ENCODE data around the gene DDAH1. TPM values are rescaled to one million over a fixed set of nuclear protein-coding genes. Genes with fewer than 3 reads are reported as not detected.

The DDAH1 gene
- polyA plus RNA-seq, 1 donor = 50.0 TPM

- DNase-seq = no peak
Observed at GRCh38 chr1:85325920-85326319, 139.0 kb downstream of the DDAH1 start.

DNA sequence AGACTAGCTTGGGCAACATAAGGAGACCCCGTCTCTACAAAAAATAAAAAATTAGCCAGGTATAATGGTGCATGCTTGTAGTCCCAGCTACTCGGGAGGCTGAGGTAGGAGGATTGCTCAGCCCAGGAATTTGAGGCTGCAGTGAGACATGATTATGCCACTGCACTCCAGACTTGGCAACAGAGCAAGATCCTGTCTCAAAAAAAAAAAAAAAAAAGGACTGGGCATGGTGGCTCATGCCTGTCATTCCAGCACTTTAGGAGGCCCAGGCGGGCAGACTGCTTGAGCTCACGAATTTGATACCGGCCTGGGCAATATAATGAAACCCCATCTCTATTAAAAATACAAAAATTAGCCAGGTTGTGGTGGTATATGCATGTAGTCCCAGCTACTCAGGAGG is 141.2 kb downstream of the DDAH1 start:
- no peak for DNase-seq

GRCh38 chr1:85322655-85323054 is 142.3 kb downstream of the DDAH1 start:
- DNase-seq = no peak

DNA sequence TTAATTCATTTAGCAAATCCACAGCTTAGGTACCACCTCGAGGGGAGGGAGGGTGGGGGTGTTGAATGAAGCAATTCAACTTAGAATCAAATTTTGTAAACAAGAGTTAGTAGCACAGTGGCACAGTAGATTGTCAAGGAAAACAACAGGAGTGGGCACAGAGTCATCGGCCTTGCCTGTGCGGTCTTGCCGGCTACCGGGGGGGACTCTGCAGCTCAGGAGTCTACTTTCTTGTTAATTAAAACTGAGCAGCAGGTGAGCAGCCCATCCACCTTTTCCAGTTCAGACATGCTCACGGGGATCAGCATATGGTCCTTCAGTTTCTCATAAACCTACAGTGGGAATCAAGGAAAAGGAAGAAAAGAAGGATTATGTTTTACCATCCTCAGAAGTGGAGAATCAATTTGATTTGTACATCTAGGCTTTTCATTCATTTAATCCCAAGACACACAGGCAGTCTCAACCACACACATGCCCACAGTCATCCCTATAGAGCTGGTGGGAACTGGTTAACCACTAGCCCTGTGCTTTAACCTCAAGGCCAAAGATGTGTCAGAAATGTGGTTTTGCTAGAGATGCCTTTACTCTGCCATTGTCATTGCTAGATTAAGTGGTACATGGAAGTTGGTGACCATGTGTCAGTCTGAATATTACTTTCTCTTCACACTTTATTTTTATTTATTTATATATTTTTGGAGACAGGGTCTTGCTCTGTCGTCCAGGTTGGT is 143.6 kb downstream of the DDAH1 start:
- no peak for DNase-seq

DNA sequence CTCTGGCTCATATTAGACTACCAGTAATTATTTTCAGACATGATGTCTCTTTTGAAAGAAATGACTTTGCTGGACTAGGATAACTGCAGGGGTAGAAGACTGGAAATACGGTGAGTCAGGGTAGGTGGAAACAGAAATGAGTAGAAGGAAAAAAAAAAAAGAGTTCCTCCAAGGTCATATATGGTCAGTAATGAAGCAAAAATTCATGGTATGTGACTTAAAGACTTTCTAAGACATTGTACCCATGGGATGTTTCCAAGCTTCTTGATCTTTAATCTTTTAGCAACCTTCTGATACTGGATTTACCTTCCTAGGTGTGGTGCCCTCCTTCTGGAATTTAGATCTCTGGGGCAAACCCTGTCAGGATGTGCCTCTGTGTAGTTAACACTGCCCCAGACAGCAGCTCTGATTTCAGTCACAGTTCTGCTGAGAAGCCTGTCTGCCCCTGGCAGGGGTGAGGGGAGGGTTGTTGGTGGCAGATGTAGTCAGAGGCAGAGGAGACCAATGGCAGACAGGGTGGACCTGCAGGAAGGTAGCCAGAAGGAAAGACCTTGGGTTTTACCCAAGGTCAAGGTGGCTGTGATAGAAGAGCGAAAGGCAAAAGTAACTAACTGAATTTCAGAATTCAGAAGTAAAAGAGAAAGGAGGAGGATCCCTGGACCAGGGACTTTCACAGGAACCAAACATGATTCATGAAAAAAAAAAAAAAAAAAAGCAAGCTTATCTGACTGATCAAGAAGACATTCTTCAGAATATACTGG is 144.4 kb downstream of the DDAH1 start:
- DNase-seq = no peak

GRCh38 chr1:85319931-85320330 is 145.0 kb downstream of the DDAH1 start:
- no peak for DNase-seq

DNA sequence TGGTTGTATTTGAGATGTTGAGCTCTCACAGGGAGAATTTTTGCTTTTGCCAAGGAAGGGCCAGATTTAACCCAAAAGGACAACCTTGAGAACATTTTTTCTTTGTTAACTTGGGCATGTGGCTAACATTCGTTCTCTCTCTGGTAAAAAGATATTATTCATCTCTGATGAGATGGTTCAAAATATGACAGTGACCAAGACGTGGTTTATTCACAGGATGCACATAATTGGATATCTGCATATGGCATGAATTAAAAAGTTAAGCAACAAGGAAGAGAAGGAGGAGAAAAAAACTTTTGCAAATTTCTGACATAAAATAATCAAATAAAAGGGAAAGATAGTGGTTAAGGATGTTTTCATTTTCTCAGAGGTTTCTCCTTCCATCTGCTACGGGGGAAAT is 145.5 kb downstream of the DDAH1 start:
- no peak for DNase-seq

GRCh38 chr1:85318217-85318616 is 146.7 kb downstream of the DDAH1 start:
- no peak for DNase-seq

DNA sequence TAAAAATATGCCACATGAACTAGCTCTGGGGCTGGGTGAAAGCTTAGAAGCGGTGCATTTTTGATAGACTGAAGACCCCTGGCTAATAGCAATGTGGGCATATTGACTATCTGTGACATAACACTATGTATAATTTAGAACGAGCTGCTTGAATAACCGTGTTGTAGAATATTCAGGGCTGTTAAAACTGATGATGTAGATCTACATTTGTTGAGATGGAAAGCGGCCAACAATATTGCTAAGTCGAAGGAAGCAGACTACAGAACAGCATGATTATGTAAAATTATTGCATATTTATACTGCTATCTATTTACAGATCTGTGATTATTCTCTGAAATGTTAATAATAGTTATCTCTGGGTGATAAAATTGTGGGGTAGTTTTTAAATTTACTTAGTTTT is 147.4 kb downstream of the DDAH1 start:
- no peak for DNase-seq

DNA sequence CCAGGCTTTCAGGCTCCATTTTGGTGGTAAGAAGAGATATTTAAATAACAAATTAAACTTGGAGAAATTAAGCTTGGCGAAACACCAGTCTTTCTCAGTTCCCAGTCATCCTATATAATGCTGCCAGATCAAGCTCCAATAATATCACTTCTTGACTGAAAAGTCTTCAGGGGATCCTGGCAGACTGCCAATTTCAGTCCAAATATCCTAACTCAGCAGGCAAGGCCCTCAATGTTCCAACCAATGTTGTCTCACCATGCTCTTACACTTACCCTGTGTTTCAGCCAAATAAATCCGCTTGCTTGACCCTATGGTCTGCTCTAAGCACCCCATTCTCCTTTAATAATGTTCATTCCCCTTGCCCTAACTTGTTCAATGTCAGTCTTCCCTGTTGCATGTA is 148.6 kb downstream of the DDAH1 start:
- no peak for DNase-seq

- no peak for DNase-seq
Observed at GRCh38 chr1:85315789-85316188, 149.2 kb downstream of the DDAH1 start.

DNA sequence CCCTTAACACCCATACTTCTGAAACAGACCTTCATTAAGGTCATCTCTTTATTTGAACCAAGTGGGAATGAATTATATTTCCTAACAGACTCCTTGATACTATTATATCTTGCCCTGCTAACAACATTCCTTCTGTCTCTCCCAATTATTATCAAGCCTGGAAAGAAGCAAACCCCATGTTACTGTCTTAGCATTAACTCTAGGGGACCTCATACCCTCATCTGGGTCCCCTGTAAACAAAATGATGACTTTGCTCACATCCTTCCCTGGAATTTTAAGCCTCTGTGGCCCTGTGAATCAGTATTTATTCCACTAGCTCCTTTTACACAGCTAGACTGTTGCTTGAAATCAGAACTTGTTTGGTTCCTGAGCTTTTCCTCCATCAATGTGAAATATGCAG is 150.2 kb downstream of the DDAH1 start:
- DNase-seq = no peak

GRCh38 chr1:85313888-85314696 is 150.9 kb downstream of the DDAH1 start:
- no peak for DNase-seq

DNA sequence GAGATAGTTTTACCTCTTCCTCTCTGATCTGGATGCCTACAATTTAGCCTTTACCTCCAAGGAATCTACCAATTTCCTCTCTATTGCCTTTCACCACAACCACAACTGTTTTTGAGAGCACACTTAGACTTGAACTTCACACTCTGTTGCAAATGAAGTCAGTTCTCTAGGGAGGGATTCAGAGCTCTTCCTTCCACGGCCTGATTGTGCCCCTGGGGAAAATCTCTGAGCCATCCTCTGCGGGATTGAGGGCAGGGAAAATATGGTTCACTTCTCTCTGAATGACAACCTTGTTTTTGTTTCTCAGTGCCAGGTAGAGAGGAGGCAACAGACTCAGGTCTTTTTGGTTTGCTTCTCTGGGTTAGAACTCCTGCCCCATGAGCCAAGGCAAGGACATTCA is 153.1 kb downstream of the DDAH1 start:
- no peak for DNase-seq

GRCh38 chr1:85308833-85309350 is 156.1 kb downstream of the DDAH1 start:
- DNase-seq = no peak

DNA sequence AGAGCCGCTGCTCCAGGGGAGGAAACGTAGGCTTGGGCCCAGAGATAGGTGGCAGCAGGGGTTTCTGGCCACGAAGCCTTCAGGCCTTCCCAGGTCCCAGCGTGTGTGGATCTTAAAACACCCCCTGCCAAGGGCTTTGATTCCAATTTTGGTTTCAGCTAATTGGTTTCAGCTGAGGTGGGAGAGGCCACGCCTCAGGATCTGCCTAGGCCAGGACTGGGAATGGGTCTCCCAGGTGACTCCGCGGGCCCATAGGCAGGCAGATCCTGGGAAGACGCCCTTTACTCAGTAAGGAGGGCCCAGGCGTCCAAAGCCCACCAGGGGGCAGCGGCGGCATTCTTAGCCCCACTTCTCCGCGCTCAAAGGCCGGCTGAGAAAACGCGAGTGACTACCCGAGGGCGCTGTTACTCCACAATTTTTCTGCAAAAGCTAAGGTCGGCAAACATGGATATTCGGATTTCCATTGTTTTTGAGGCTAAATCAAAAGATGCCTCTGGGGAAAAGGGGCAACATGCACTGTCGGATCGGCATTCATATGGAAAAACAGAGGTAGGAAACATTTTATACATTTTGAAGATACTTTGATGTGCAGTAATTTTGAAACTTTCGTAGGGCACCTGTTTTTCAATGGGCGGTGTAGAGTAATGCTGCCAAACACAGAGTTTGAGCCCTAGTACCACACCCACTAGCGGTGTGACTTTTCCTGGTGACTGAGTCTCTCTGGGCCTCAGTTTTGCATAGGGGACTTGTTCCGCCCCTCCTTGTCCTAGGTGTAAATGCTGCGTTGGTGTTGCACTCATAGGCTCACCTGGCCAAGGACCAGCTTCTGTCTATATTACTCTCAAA is 156.7 kb downstream of the DDAH1 start:
- DNase-seq = peak; percentile 89

GRCh38 chr1:85306236-85306635 is 158.7 kb downstream of the DDAH1 start:
- no peak for DNase-seq

DNA sequence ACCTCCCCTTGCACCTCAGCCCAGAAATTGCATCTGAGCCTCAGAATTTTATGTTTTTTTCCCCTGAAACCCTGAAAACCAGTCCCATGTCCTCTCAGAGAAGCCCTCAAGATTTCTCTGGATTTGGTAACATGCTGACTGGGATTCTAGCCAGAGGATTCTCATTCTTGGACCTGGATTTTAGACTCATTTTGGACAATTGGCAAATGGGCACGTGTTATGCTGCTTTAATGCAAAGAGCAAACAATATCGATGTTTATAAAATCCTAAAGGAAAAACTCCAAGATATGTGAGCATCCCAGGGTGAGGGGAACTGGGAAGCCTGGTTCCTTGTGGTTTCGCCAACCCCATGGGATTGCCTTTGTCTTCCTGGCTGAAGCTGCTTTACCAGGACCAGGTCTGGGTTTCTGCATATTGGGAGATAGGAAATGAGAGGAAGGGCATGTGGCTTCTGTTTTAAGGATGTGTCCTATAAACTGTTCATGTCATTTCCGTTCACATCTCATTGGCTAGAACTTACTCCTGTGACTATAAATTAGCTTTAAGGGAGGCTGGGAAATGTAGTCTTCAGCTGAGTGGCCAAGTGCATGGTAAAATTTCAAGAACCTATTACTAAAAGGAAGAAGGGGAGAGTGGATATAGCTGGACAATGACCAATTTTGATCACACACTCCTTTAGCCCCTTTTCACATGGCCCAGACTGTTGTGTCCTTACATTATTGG is 161.4 kb downstream of the DDAH1 start:
- no peak for DNase-seq

DNA sequence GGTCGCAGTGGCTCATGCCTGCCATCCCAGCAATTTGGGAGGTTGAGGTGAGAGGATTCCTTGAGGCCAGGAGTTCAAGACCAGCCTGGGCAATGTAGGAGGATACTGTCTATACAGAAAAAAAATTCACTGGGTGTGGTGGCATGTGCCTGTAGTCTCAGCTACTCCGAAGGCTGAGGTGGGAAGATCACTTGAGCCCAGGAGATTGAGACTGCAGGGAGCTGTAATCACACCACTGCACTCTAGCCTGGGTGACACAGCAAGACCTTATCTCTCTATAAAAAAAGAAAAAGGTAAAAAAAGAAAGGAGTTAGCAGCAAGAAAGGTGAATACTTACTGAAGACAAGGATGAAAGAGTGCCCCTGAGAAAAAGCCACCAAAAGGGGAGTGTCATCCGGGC is 164.8 kb downstream of the DDAH1 start:
- DNase-seq = no peak

- DNase-seq = peak; percentile 89
Observed at GRCh38 chr1:85297855-85298629, 166.9 kb downstream of the DDAH1 start.

DNA sequence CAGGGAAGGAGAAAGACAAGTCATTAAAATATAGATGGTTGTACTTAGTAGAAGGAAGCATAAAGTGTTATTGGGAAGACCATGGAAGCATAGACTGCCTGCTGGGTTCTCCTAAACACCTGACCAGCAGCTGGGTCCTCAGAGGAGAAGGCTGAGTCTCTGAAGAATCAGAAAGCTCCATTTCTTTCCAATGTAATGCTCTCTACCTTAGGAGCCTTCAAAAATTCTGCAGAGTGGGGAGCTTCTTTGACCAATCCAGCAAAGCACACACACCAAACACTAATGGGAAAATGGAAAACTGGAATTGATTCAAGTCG is 167.5 kb downstream of the DDAH1 start:
- DNase-seq = no peak
